Epidermal melanocyte (primary cell): ENCODE data around the gene TAF11L14.
"Not testable (repeated sequence)": the region's sequence is repeated elsewhere in the genome, so short reads cannot be mapped to it uniquely, and the experiment has no call there.

Source experiments
- DNase-seq: peaks from one replicate; pipeline ENCODE4 v3.0.0; 2011; ENCODE audit warnings: low spot score; ENCODE audit not compliant: insufficient read length

Gene TAF11L14

DNA sequence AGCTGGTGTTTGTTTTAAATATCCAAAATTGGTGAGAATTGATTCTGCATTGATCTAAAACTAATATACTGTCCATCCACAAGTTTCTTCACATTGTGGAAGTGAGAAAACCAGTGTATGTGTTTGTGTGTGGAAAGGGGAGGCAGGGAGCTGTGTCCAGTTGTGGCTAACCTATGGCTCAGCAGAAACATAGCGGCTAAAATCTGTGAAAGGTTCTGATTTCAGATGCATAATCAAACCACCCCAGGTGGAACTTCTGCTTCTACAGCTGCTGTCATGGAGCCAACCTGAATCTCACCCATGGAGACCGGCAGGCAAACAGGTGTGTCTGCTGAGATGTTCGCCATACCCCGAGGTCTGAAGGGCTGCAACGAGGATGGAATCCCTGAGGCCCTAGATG, at the start of gene TAF11L14:
TAF11L14 (plus strand) TSS at position 301 of the 400 bp plus-strand sequence.
- DNase-seq, result no peak

DNA sequence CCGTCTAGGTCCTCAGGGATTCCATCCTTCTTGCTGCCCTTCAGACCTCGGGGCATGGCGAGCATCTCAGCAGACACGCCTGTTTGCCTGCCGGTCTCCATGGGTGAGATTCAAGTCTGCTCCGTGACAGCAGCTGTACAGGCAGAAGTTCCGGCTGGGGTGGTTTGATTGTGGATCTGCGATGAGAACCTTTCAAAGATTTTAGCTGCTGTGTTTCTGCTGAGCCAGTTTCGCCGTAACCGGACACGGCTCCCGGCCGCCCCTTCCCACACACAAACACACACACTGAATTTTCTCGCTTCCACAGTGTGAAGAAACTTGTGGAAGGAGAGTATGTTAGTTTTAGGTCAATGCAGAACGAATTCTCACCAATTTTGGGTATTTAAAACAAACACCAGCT, 48.6 kb upstream of the TAF11L14 start, which contains the start of gene TAF11L7:
TAF11L7 (minus strand) TSS at position 101 of the 400 bp plus-strand sequence.
- DNase-seq, result not testable (repeated sequence)

GRCh38 chr5:17590860-17591259, 43.4 kb upstream of the TAF11L14 start, which contains the start of gene TAF11L8:
TAF11L8 (minus strand) TSS chr5:17590960.
- DNase-seq, result not testable (repeated sequence)

DNA sequence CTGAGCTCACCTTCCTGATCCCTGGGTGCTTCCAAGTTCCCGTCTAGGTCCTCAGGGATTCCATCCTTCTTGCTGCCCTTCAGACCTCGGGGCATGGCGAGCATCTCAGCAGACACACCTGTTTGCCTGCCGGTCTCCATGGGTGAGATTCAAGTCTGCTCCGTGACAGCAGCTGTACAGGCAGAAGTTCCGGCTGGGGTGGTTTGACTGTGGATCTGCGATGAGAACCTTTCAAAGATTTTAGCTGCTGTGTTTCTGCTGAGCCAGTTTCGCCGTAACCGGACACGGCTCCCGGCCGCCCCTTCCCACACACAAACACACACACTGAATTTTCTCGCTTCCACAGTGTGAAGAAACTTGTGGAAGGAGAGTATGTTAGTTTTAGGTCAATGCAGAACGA, 40.0 kb upstream of the TAF11L14 start, which contains the start of gene TAF11L9:
TAF11L9 (minus strand) TSS at position 140 of the 400 bp plus-strand sequence.
- DNase-seq, result not testable (repeated sequence)

- DNase-seq, result not testable (repeated sequence)
Observed at GRCh38 chr5:17597728-17598127, 36.5 kb upstream of the TAF11L14 start, which contains the start of gene TAF11L10. TAF11L10 (minus strand) TSS chr5:17597828.

DNA sequence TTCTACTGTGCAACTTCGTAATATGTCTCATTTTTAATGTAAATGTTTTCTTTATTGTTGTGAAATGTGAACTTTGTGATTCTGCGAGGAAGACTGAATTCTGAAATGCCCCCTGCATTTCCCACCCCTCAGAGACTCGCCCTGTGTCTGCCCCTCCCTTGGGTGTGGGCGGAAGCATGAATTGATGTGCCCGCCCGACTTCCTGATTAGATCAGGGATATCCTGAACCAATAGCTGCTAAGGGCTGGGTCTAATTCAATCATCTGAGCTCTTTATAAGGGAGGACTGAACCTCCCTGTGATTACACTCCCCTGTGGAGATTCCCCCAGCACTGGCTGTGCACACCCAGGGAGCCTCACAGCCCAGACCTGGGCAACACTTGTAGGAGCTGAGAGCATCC, 30.4 kb upstream of the TAF11L14 start, which contains the start of gene TAF11L11:
TAF11L11 (plus strand) TSS at position 304 of the 400 bp plus-strand sequence.
- not testable (repeated sequence) for DNase-seq

DNA sequence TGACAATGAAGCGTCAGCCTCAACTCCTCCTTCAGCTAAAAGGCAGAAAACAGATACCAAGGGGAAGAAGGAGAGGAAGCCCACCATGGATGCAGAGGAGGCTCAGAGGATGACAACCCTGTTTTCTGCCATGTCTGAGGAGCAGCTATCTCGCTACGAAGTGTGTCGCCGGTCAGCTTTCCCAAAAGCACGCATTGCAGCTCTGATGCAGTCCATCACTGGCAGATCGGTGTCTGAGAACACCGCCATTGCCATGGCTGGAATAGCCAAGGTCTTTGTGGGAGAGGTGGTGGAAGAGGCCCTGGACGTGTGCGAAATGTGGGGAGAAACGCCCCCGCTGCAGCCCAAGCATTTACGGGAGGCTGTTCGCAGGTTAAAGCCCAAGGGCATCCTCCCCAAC, 29.3 kb upstream of the TAF11L14 start:
- DNase-seq, result no peak

DNA sequence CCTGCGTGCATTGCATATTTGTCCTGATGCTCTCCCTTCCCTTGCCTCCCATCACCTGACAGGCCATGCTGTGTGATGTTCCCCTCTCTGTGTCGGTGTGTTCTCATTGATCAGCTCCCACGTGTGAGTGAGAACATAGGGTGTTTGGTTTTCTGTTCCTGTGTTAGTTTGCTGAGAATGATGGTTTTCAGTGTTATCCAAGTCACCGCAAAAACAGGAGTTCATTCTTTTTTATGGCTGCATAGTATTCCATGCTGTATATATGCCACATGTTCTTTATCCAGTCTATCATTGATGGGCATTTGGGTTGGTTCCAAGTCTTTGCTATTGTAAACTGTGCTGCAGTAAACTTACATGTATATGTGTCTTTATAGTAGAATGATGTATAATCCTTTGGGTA, 26.8 kb upstream of the TAF11L14 start:
- DNase-seq, result not testable (repeated sequence)

DNA sequence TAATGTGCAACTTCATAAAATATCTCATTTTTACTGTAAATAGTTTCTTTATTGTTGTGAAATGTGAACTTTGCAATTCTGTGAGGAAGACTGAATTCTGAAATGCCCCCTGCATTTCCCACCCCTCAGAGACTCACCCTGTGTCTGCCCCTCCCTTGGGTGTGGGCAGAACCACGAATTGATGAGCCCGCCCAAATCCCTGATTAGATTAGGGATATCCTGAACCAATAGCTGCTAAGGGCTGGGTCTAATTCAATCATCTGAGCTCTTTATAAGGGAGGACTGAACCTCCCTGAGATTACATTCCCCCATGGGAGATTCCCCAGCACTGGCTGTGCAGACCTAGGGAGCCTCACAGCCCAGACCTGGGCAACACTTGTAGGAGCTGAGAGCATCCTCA, 24.2 kb upstream of the TAF11L14 start, which contains the start of gene TAF11L12:
TAF11L12 (plus strand) TSS at position 301 of the 400 bp plus-strand sequence.
- DNase-seq, result not testable (repeated sequence)

DNA sequence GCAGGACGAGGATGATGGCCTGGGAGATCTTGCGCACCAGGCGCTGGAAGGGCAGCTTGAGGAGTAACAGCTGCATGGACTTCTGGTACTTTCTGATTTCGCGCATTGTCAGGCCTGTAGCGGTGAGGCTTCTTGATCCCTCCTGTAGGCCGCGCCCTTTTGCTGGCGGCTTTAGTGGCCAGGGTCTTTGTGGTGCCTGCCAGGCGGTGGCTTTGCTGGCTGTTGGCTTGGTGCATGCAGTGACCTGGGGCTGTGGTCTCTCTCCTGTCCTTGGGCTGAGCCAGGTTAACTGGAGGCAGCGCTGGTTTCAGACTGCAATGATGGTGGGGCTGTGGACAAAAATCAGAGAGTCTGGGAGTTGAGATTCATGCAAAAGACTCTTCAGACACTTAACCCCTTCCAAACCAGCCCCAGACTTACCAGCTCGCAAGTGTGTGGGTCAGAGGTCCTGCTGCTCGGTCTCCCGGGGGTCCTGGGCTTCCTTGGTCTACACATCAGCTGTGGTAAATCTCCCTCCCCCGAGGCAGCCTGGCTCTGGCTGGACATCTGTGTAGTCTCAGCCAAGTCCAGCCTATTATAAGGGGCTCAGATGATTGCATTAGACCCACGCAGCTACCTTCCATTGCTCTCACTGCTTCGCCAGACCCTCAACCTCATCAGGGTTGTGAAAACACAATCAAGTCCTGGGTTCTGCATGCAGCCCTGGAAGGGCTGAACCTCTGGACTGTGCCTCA, 19.2 kb upstream of the TAF11L14 start:
- DNase-seq, result no peak

- no peak for DNase-seq
Observed at GRCh38 chr5:17619354-17619753, 14.9 kb upstream of the TAF11L14 start.

GRCh38 chr5:17620627-17621026, 13.6 kb upstream of the TAF11L14 start:
- DNase-seq, result no peak

- DNase-seq, result no peak
Observed at GRCh38 chr5:17625686-17626085, 8.6 kb upstream of the TAF11L14 start.

- DNase-seq, result not testable (repeated sequence)
Observed at GRCh38 chr5:17631788-17632187, 2.5 kb upstream of the TAF11L14 start, which contains the start of gene TAF11L13. TAF11L13 (plus strand) TSS chr5:17632088.

DNA sequence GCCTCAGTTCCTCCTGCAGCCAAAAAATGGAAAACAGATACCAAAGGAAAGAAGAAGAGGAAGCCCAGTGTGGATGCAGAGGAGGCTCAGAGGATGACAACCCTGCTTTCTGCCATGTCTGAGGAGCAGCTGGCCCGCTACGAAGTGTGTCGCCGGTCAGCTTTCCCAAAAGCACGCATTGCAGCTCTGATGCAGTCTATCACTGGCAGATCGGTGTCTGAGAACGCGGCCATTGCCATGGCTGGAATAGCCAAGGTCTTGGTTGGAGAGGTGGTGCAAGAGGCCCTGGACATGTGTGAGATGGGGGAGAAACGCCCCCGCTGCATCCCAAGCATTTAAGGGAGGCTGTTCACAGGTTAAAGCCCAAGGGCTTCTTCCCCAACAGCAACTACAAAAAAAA, 15.0 kb downstream of the TAF11L14 start:
- not testable (repeated sequence) for DNase-seq

GRCh38 chr5:17655201-17655759, 21.0 kb downstream of the TAF11L14 start:
- DNase-seq, result not testable (repeated sequence)

DNA sequence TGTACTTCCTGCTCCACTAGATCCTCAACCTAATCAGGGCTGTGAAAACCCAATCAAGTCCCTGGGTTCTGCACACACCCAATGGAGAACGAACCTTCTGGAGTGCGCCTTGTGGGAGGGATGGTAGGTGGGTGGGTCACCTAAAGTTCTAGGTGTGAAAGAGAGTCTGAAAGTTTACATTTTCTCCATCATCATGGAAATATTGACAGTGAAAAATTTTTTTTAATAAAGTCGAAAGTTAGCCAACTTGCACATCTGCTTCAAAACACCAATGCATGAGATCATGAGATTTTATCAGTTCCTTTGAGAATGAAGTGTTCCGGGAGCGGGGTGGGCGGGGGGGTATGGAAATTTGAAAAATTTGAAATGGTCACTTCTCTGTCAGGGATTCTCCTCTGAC, 21.7 kb downstream of the TAF11L14 start:
- DNase-seq, result no peak

- DNase-seq, result no peak
Observed at GRCh38 chr5:17663182-17663581, 28.9 kb downstream of the TAF11L14 start.

DNA sequence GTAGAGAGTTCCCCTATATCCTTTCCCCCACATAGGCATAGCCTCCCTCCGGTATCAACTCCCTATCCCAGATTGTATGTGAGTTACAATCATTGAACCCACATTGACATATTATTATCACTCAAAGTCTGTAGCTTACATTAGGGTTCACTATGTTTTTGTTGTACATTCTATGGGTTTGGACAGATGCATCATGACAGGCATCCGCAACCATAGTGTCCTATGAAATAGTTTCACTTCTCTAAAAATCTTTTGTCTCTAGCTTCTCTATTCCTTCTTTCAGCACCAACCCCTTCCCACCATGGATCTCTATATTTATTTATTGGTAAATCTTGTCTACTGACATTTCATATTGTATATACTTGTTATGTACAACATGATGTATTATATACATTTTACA, 31.6 kb downstream of the TAF11L14 start:
- DNase-seq, result no peak

GRCh38 chr5:17666726-17667235, 32.5 kb downstream of the TAF11L14 start:
- DNase-seq, result no peak

GRCh38 chr5:17670353-17670752, 36.1 kb downstream of the TAF11L14 start:
- no peak for DNase-seq

GRCh38 chr5:17678751-17679324, 44.6 kb downstream of the TAF11L14 start:
- DNase-seq, result no peak
